ENCODE results near the gene SMOC2.

Gene SMOC2

GRCh38 chr6:168501561-168501960 lies 60.6 kb downstream of the SMOC2 start:
- Histone ChIP-seq H3K9ac (ENCODE audit: low read length) (no peak overlapping the region), H3K4me1 (ENCODE audit: control insufficient read depth, insufficient read depth, low read length) (peaks cover 7% of the 10 kb centered on the region), H3K27ac (ENCODE audit: low read depth, low read length) (no peak overlapping the region), H3K27me3 (ENCODE audit: control insufficient read depth, insufficient read depth, low read length) (no peaks in the 10 kb centered on the region), H3K9me3 (ENCODE audit: control insufficient read depth, insufficient read depth, low read depth, low read length) (no peaks in the 10 kb centered on the region), H3K4me3 (ENCODE audit: low read depth, low read length) (no peak overlapping the region), H3K36me3 (ENCODE audit: control insufficient read depth, insufficient read depth, low read length) (no peaks in the 10 kb centered on the region)

- Histone ChIP-seq H3K27me3 (ENCODE audit: control insufficient read depth, insufficient read depth, low read length) (no peaks in the 10 kb centered on the region), H3K9me3 (ENCODE audit: control insufficient read depth, insufficient read depth, low read depth, low read length) (no peaks in the 10 kb centered on the region), H3K4me1 (ENCODE audit: control insufficient read depth, insufficient read depth, low read length) (no peaks in the 10 kb centered on the region), H3K4me3 (ENCODE audit: low read depth, low read length) (no peak overlapping the region), H3K27ac (ENCODE audit: low read depth, low read length) (no peak overlapping the region), H3K9ac (ENCODE audit: low read length) (no peak overlapping the region), H3K36me3 (ENCODE audit: control insufficient read depth, insufficient read depth, low read length) (no peaks in the 10 kb centered on the region)
These were observed 63.4 kb downstream of the SMOC2 start for GRCh38 chr6:168504366-168504765.

GRCh38 chr6:168506460-168506859 lies 65.5 kb downstream of the SMOC2 start:
- no peak overlapping the region for H3K27ac ChIP-seq (ENCODE audit: low read depth, low read length)
- no peaks in the 10 kb centered on the region for H3K36me3 ChIP-seq (ENCODE audit: control insufficient read depth, insufficient read depth, low read length)
- no peaks in the 10 kb centered on the region for H3K9me3 ChIP-seq (ENCODE audit: control insufficient read depth, insufficient read depth, low read depth, low read length)
- H3K4me3 ChIP-seq (ENCODE audit: low read depth, low read length) = no peak overlapping the region
- no peaks in the 10 kb centered on the region for H3K4me1 ChIP-seq (ENCODE audit: control insufficient read depth, insufficient read depth, low read length)
- no peaks in the 10 kb centered on the region for H3K27me3 ChIP-seq (ENCODE audit: control insufficient read depth, insufficient read depth, low read length)
- H3K9ac ChIP-seq (ENCODE audit: low read length) = no peak overlapping the region

GRCh38 chr6:168507297-168507696 lies 66.3 kb downstream of the SMOC2 start:
- Histone ChIP-seq H3K27me3 (ENCODE audit: control insufficient read depth, insufficient read depth, low read length) (no peaks in the 10 kb centered on the region), H3K9ac (ENCODE audit: low read length) (no peak overlapping the region), H3K36me3 (ENCODE audit: control insufficient read depth, insufficient read depth, low read length) (no peaks in the 10 kb centered on the region), H3K4me1 (ENCODE audit: control insufficient read depth, insufficient read depth, low read length) (no peaks in the 10 kb centered on the region), H3K4me3 (ENCODE audit: low read depth, low read length) (no peak overlapping the region), H3K9me3 (ENCODE audit: control insufficient read depth, insufficient read depth, low read depth, low read length) (no peaks in the 10 kb centered on the region), H3K27ac (ENCODE audit: low read depth, low read length) (no peak overlapping the region)

- H3K9ac ChIP-seq (ENCODE audit: low read length) = no peak overlapping the region
- no peaks in the 10 kb centered on the region for H3K36me3 ChIP-seq (ENCODE audit: control insufficient read depth, insufficient read depth, low read length)
- H3K27me3 ChIP-seq (ENCODE audit: control insufficient read depth, insufficient read depth, low read length) = no peaks in the 10 kb centered on the region
- H3K9me3 ChIP-seq (ENCODE audit: control insufficient read depth, insufficient read depth, low read depth, low read length) = no peaks in the 10 kb centered on the region
- H3K4me3 ChIP-seq (ENCODE audit: low read depth, low read length) = no peak overlapping the region
- H3K27ac ChIP-seq (ENCODE audit: low read depth, low read length) = no peak overlapping the region
- no peaks in the 10 kb centered on the region for H3K4me1 ChIP-seq (ENCODE audit: control insufficient read depth, insufficient read depth, low read length)
These were observed 66.7 kb downstream of the SMOC2 start for GRCh38 chr6:168507730-168508129.

- Histone ChIP-seq H3K27me3 (ENCODE audit: control insufficient read depth, insufficient read depth, low read length) (no peaks in the 10 kb centered on the region), H3K9me3 (ENCODE audit: control insufficient read depth, insufficient read depth, low read depth, low read length) (no peaks in the 10 kb centered on the region), H3K4me3 (ENCODE audit: low read depth, low read length) (no peak overlapping the region), H3K36me3 (ENCODE audit: control insufficient read depth, insufficient read depth, low read length) (no peaks in the 10 kb centered on the region), H3K4me1 (ENCODE audit: control insufficient read depth, insufficient read depth, low read length) (no peaks in the 10 kb centered on the region), H3K9ac (ENCODE audit: low read length) (no peak overlapping the region), H3K27ac (ENCODE audit: low read depth, low read length) (no peak overlapping the region)
These were observed 67.9 kb downstream of the SMOC2 start for GRCh38 chr6:168508903-168509302.

- H3K36me3 ChIP-seq (ENCODE audit: control insufficient read depth, insufficient read depth, low read length) = no peaks in the 10 kb centered on the region
- no peak overlapping the region for H3K4me3 ChIP-seq (ENCODE audit: low read depth, low read length)
These were observed 72.8 kb downstream of the SMOC2 start for GRCh38 chr6:168513766-168514165.

GRCh38 chr6:168514216-168514615 lies 73.2 kb downstream of the SMOC2 start:
- no peaks in the 10 kb centered on the region for H3K27me3 ChIP-seq (ENCODE audit: control insufficient read depth, insufficient read depth, low read length)
- no peaks in the 10 kb centered on the region for H3K36me3 ChIP-seq (ENCODE audit: control insufficient read depth, insufficient read depth, low read length)
- no peak overlapping the region for H3K9ac ChIP-seq (ENCODE audit: low read length)
- H3K27ac ChIP-seq (ENCODE audit: low read depth, low read length) = no peak overlapping the region
- H3K4me1 ChIP-seq (ENCODE audit: control insufficient read depth, insufficient read depth, low read length) = no peaks in the 10 kb centered on the region
- no peaks in the 10 kb centered on the region for H3K9me3 ChIP-seq (ENCODE audit: control insufficient read depth, insufficient read depth, low read depth, low read length)
- H3K4me3 ChIP-seq (ENCODE audit: low read depth, low read length) = no peak overlapping the region

More at GRCh38 chr6:168513766-168514165, 72.8 kb downstream of the SMOC2 start:
- Histone ChIP-seq H3K27me3 (ENCODE audit: control insufficient read depth, insufficient read depth, low read length) (no peaks in the 10 kb centered on the region), H3K27ac (ENCODE audit: low read depth, low read length) (no peak overlapping the region), H3K4me1 (ENCODE audit: control insufficient read depth, insufficient read depth, low read length) (no peaks in the 10 kb centered on the region), H3K9ac (ENCODE audit: low read length) (no peak overlapping the region), H3K9me3 (ENCODE audit: control insufficient read depth, insufficient read depth, low read depth, low read length) (no peaks in the 10 kb centered on the region)

GRCh38 chr6:168515376-168515775 lies 74.4 kb downstream of the SMOC2 start:
- Histone ChIP-seq H3K4me3 (ENCODE audit: low read depth, low read length) (no peak overlapping the region), H3K36me3 (ENCODE audit: control insufficient read depth, insufficient read depth, low read length) (no peaks in the 10 kb centered on the region), H3K27ac (ENCODE audit: low read depth, low read length) (no peak overlapping the region), H3K27me3 (ENCODE audit: control insufficient read depth, insufficient read depth, low read length) (no peaks in the 10 kb centered on the region), H3K4me1 (ENCODE audit: control insufficient read depth, insufficient read depth, low read length) (no peaks in the 10 kb centered on the region), H3K9ac (ENCODE audit: low read length) (no peak overlapping the region), H3K9me3 (ENCODE audit: control insufficient read depth, insufficient read depth, low read depth, low read length) (no peaks in the 10 kb centered on the region)

GRCh38 chr6:168516944-168517741 lies 76.2 kb downstream of the SMOC2 start:
- no peak overlapping the region for H3K27ac ChIP-seq (ENCODE audit: low read depth, low read length)

GRCh38 chr6:168517742-168518347 lies 76.9 kb downstream of the SMOC2 start:
- no peak overlapping the region for H3K27ac ChIP-seq (ENCODE audit: low read depth, low read length)
- no peaks in the 10 kb centered on the region for H3K9me3 ChIP-seq (ENCODE audit: control insufficient read depth, insufficient read depth, low read depth, low read length)
- no peaks in the 10 kb centered on the region for H3K27me3 ChIP-seq (ENCODE audit: control insufficient read depth, insufficient read depth, low read length)
- no peak overlapping the region for H3K4me3 ChIP-seq (ENCODE audit: low read depth, low read length)
- no peak overlapping the region for H3K9ac ChIP-seq (ENCODE audit: low read length)
- H3K36me3 ChIP-seq (ENCODE audit: control insufficient read depth, insufficient read depth, low read length) = no peaks in the 10 kb centered on the region
- H3K4me1 ChIP-seq (ENCODE audit: control insufficient read depth, insufficient read depth, low read length) = no peaks in the 10 kb centered on the region

More at GRCh38 chr6:168516944-168517741, 76.2 kb downstream of the SMOC2 start:
- Histone ChIP-seq H3K36me3 (ENCODE audit: control insufficient read depth, insufficient read depth, low read length) (no peaks in the 10 kb centered on the region), H3K4me1 (ENCODE audit: control insufficient read depth, insufficient read depth, low read length) (no peaks in the 10 kb centered on the region), H3K27me3 (ENCODE audit: control insufficient read depth, insufficient read depth, low read length) (no peaks in the 10 kb centered on the region), H3K9me3 (ENCODE audit: control insufficient read depth, insufficient read depth, low read depth, low read length) (no peaks in the 10 kb centered on the region), H3K9ac (ENCODE audit: low read length) (no peak overlapping the region), H3K4me3 (ENCODE audit: low read depth, low read length) (no peak overlapping the region)

Data from HUES6 (cell line).